ENCODE data around the gene SLC16A10. TPM values are rescaled to one million over a fixed set of nuclear protein-coding genes. Genes with fewer than 3 reads are reported as not detected.

Gene SLC16A10
- total and polyA plus RNA-seq, 2 of the 13 experiments (the other 11 are each of a cell fraction or from before 2014, with no cell fraction given): 8.2 to 20.1 TPM

DNA sequence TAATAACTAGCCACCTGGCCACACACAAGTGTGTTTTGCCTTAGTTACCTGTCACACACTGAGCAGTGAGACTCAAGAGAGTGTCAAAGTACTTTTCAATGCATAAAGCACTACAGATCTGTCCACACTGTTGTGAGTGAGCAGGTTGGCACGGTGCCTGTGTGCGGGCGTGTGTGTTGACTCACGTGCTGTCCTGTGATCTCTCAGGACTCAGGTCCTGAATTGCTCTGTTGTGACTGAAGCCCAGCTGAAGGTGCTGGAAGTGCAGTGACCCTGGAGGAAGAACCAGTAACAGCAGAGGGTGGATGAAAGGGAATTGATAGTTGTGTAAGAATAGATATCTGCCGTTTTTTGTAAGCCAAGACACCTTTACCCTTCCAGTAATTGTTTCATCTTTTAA is 18.3 kb downstream of the SLC16A10 start:
- no peaks in the 10 kb centered on the region for H3K27me3 ChIP-seq (ENCODE audit: control insufficient read depth in 1 of 2, insufficient read depth in 2 of 2, low read length in 2 of 2)
- no peak overlapping the region for H3K9ac ChIP-seq (ENCODE audit: insufficient read depth, low read depth, low read length)
- peak; percentile 97 for DNase-seq (ENCODE audit: low spot score)
- FAIRE-seq: peak; percentile 96
- no peaks in the 10 kb centered on the region for H3K36me3 ChIP-seq (replicated peaks in 1 of 2; ENCODE audit: control insufficient read depth in 1 of 2, insufficient read depth in 2 of 2, low read length in 2 of 2)
- 3% methylated on average over 5 of the region's 5 CpGs for WGBS (ENCODE audit: low lambda C conversion rate)
- ATAC-seq: peak; percentile 99
- H2AFZ ChIP-seq (ENCODE audit: low read length): no peak overlapping the region
- peak overlapping the region; percentile 29 for H3K4me2 ChIP-seq (ENCODE audit: low read depth, low read length)
- peaks cover 7% of the 10 kb centered on the region for H3K79me2 ChIP-seq (ENCODE audit: insufficient read depth, low read length)
- no peaks in the 10 kb centered on the region for H4K20me1 ChIP-seq (ENCODE audit: insufficient read depth, low read length)
- peaks cover 38% of the 10 kb centered on the region for H3K4me1 ChIP-seq (ENCODE audit: insufficient read depth, low read length)
- intact Hi-C loops (cut with micrococcal nuclease; ENCODE audit: unreplicated experiment) (loop anchor here (2.0 to 5.0 kb wide), 2 partner anchors 17 to 42 kb away; no protein-coding TSS in a partner anchor), in situ Hi-C loops (cut with HindIII; ENCODE audit: extremely low pct_ligation_motif_present, low pct_unique_long_range_greater_than_20kb) (no loop called here)
- H3K9me3 ChIP-seq (ENCODE audit: low read length): peaks cover 14% of the 10 kb centered on the region
- ChIA-PET CTCF (ENCODE audit: low intra/inter-chr PET ratio, low total read pairs) (no interaction called here), POLR2A (interaction anchor here (0.6 kb wide), 1 partner anchor 18 kb away, joined by 4 read pairs; the partner anchor contains the start of gene SLC16A10)
- H3K4me3 ChIP-seq (replicated peaks in 1 of 3; ENCODE audit: insufficient read depth in 1 of 3, low read depth in 2 of 3, low read length in 3 of 3): peak overlapping the region in 1 of 3 experiments; percentile 21; a peak in 1 of 6 replicates
- H3K27ac ChIP-seq (ENCODE audit: extremely low read length, insufficient read depth, low read length): peak overlapping the region; percentile 46
- BruUV-seq (replicated peaks): no TSS peak
- TF ChIP-seq, protein P1, sequence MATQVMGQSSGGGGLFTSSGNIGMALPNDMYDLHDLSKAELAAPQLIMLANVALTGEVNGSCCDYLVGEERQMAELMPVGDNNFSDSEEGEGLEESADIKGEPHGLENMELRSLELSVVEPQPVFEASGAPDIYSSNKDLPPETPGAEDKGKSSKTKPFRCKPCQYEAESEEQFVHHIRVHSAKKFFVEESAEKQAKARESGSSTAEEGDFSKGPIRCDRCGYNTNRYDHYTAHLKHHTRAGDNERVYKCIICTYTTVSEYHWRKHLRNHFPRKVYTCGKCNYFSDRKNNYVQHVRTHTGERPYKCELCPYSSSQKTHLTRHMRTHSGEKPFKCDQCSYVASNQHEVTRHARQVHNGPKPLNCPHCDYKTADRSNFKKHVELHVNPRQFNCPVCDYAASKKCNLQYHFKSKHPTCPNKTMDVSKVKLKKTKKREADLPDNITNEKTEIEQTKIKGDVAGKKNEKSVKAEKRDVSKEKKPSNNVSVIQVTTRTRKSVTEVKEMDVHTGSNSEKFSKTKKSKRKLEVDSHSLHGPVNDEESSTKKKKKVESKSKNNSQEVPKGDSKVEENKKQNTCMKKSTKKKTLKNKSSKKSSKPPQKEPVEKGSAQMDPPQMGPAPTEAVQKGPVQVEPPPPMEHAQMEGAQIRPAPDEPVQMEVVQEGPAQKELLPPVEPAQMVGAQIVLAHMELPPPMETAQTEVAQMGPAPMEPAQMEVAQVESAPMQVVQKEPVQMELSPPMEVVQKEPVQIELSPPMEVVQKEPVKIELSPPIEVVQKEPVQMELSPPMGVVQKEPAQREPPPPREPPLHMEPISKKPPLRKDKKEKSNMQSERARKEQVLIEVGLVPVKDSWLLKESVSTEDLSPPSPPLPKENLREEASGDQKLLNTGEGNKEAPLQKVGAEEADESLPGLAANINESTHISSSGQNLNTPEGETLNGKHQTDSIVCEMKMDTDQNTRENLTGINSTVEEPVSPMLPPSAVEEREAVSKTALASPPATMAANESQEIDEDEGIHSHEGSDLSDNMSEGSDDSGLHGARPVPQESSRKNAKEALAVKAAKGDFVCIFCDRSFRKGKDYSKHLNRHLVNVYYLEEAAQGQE (IDR thresholded peaks at IDR 0.05; ENCODE audit: borderline replicate concordance in 1 of 2, low read depth in 1 of 2, low read length in 2 of 2): no peak; a peak in 1 of 4 replicates
- TF ChIP-seq TP53 (CRISPR knock-in tag; conservative IDR thresholded peaks at IDR 0.05): no peak; the same call in 1 of the 2 replicates
- TF ChIP-seq ZNF567 (CRISPR knock-in tag; IDR thresholded peaks at IDR 0.05; ENCODE audit: borderline replicate concordance): no peak
- peak; percentile 98 for TF ChIP-seq ZNF292 (CRISPR knock-in tag; IDR thresholded peaks at IDR 0.05; ENCODE audit: borderline replicate concordance, low read depth)
- no peak for TF ChIP-seq ZNF446 (CRISPR knock-in tag; IDR thresholded peaks at IDR 0.05)
- TF ChIP-seq, protein P2, sequence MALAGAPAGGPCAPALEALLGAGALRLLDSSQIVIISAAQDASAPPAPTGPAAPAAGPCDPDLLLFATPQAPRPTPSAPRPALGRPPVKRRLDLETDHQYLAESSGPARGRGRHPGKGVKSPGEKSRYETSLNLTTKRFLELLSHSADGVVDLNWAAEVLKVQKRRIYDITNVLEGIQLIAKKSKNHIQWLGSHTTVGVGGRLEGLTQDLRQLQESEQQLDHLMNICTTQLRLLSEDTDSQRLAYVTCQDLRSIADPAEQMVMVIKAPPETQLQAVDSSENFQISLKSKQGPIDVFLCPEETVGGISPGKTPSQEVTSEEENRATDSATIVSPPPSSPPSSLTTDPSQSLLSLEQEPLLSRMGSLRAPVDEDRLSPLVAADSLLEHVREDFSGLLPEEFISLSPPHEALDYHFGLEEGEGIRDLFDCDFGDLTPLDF (CRISPR knock-in tag; IDR thresholded peaks at IDR 0.05): no peak
- no peak for TF ChIP-seq SNRNP70 (IDR thresholded peaks at IDR 0.05; ENCODE audit: low read depth, low read length)
- no peak for TF ChIP-seq MAZ (IDR thresholded peaks at IDR 0.05; ENCODE audit: borderline replicate concordance, low read depth, low read length)
- 0 out of 2 replicates have a peak, but pooled peaks have one; percentile 60 for TF ChIP-seq MAZ (CRISPR knock-in tag; IDR thresholded peaks at IDR 0.05; ENCODE audit: low read depth)
- TF ChIP-seq SRSF1 (optimal IDR thresholded peaks at IDR 0.05; ENCODE audit: low read depth, low read length): no peak
- no peak for TF ChIP-seq KLF11 (CRISPR knock-in tag; IDR thresholded peaks at IDR 0.05)
- TF ChIP-seq, protein P3, sequence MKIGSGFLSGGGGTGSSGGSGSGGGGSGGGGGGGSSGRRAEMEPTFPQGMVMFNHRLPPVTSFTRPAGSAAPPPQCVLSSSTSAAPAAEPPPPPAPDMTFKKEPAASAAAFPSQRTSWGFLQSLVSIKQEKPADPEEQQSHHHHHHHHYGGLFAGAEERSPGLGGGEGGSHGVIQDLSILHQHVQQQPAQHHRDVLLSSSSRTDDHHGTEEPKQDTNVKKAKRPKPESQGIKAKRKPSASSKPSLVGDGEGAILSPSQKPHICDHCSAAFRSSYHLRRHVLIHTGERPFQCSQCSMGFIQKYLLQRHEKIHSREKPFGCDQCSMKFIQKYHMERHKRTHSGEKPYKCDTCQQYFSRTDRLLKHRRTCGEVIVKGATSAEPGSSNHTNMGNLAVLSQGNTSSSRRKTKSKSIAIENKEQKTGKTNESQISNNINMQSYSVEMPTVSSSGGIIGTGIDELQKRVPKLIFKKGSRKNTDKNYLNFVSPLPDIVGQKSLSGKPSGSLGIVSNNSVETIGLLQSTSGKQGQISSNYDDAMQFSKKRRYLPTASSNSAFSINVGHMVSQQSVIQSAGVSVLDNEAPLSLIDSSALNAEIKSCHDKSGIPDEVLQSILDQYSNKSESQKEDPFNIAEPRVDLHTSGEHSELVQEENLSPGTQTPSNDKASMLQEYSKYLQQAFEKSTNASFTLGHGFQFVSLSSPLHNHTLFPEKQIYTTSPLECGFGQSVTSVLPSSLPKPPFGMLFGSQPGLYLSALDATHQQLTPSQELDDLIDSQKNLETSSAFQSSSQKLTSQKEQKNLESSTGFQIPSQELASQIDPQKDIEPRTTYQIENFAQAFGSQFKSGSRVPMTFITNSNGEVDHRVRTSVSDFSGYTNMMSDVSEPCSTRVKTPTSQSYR (CRISPR knock-in tag; IDR thresholded peaks at IDR 0.05; ENCODE audit: borderline replicate concordance): peak; percentile 52; the same call in 1 of the 2 replicates
- TF ChIP-seq PCBP1 (IDR thresholded peaks at IDR 0.05; ENCODE audit: borderline replicate concordance, low read depth, low read length): no peak
- no peak for TF ChIP-seq ZNF225 (CRISPR knock-in tag; IDR thresholded peaks at IDR 0.05)
- no peak for TF ChIP-seq NPAS2 (CRISPR knock-in tag; IDR thresholded peaks at IDR 0.05; ENCODE audit: borderline replicate concordance)
- no peak for TF ChIP-seq SRF (IDR thresholded peaks at IDR 0.05; ENCODE audit: low read depth, low read length)
- TF ChIP-seq ZNF354B (CRISPR knock-in tag; IDR thresholded peaks at IDR 0.05): no peak
- no peak for TF ChIP-seq SNAI1 (CRISPR knock-in tag; IDR thresholded peaks at IDR 0.05; ENCODE audit: borderline replicate concordance)
